Measurements from ENCODE around the gene SYT7. TPM values are rescaled to one million over a fixed set of nuclear protein-coding genes. Genes with fewer than 3 reads are reported as not detected.

The SYT7 gene
- total and polyA plus RNA-seq, 2 of the 4 experiments (the other 2 are of a cell fraction): under 0.01 to 0.19 TPM

GRCh38 chr11:61613870-61614269 is 33.0 kb upstream of the SYT7 start:
- H4K20me1 ChIP-seq (ENCODE audit: insufficient read depth, low read length): no peaks in the 10 kb centered on the region
- H3K14ac ChIP-seq (replicated peaks; ENCODE audit: low read depth, low read length): no peak overlapping the region
- H3K27ac ChIP-seq (ENCODE audit: insufficient read depth, low read length): no peak overlapping the region
- ChIA-PET CTCF (interaction anchor here (1.0 kb wide), 1 partner anchor 14 kb away, joined by 3 read pairs; no protein-coding TSS in a partner anchor), POLR2A (ENCODE audit: unreplicated experiment) (no interaction called here)
- no peak overlapping the region for H2AK9ac ChIP-seq (replicated peaks; ENCODE audit: low read depth, low read length, poor library complexity)
- intact Hi-C loops (cut with micrococcal nuclease) (no loop called here), in situ Hi-C loops (cut with MboI; ENCODE audit: low sequenced_read_pairs) (no loop called here), dilution Hi-C loops (cut with HindIII; ENCODE audit: low sequenced_read_pairs, unreplicated experiment) (no loop called here)
- H2AFZ ChIP-seq (replicated peaks; ENCODE audit: low read length, poor library complexity): no peak overlapping the region
- no peak for ATAC-seq (ENCODE audit: low read depth)
- H4K91ac ChIP-seq (ENCODE audit: insufficient read depth, low read depth, low read length): no peak overlapping the region
- H3K4me1 ChIP-seq (ENCODE audit: control insufficient read depth, insufficient read depth, low read length): peaks cover 1% of the 10 kb centered on the region
- WGBS, 2 experiments (ENCODE audit: extremely low coverage in 2 of 2, insufficient read length in 1 of 2): 49% methylated on average over 2 of the region's 10 CpGs; no CpG with 5 or more reads in 1 of the 2 experiments
- no peak overlapping the region for H4K8ac ChIP-seq (ENCODE audit: low read depth in 2 of 2, low read length in 2 of 2)
- no peak overlapping the region for H2BK5ac ChIP-seq (ENCODE audit: low read depth, low read length, poor library complexity, severe bottlenecking)
- H3K9me3 ChIP-seq (ENCODE audit: control insufficient read depth, insufficient read depth, low read length): peaks cover 4% of the 10 kb centered on the region
- no peak overlapping the region for H2BK20ac ChIP-seq (ENCODE audit: low read depth, low read length)
- no peak overlapping the region for H3K18ac ChIP-seq (ENCODE audit: low read depth, low read length)
- no peak overlapping the region for H4K5ac ChIP-seq (ENCODE audit: low read depth, low read length)
- no peak overlapping the region for H2AK5ac ChIP-seq (ENCODE audit: low read depth, low read length)
- no peak for TF ChIP-seq MAFK (IDR thresholded peaks at IDR 0.05; ENCODE audit: low read depth, low read length)
- no peak for TF ChIP-seq RCOR1 (IDR thresholded peaks at IDR 0.05; ENCODE audit: insufficient replicate concordance, low read length)
- TF ChIP-seq CTCF (conservative IDR thresholded peaks at IDR 0.05; ENCODE audit: low read depth, low read length): no peak
- TF ChIP-seq BHLHE40 (IDR thresholded peaks at IDR 0.05; ENCODE audit: low read depth, low read length): no peak
- TF ChIP-seq, protein P1, sequence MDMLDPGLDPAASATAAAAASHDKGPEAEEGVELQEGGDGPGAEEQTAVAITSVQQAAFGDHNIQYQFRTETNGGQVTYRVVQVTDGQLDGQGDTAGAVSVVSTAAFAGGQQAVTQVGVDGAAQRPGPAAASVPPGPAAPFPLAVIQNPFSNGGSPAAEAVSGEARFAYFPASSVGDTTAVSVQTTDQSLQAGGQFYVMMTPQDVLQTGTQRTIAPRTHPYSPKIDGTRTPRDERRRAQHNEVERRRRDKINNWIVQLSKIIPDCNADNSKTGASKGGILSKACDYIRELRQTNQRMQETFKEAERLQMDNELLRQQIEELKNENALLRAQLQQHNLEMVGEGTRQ (IDR thresholded peaks at IDR 0.05; ENCODE audit: low read depth, low read length): no peak
- no peak for TF ChIP-seq MAZ (IDR thresholded peaks at IDR 0.05; ENCODE audit: borderline replicate concordance, low read depth, low read length)
- no peak for TF ChIP-seq RFX5 (IDR thresholded peaks at IDR 0.05; ENCODE audit: low read depth, low read length)
- TF ChIP-seq NFE2L2 (IDR thresholded peaks at IDR 0.05; ENCODE audit: low read depth, low read length): no peak
- no peak for TF ChIP-seq CHD1 (IDR thresholded peaks at IDR 0.05; ENCODE audit: low read depth, low read length)
- no peak for TF ChIP-seq CEBPB (IDR thresholded peaks at IDR 0.05; ENCODE audit: low read depth, low read length)
- TF ChIP-seq MXI1 (IDR thresholded peaks at IDR 0.05; ENCODE audit: borderline replicate concordance, low read depth, low read length): no peak
- no peak for TF ChIP-seq POLR2A (IDR thresholded peaks at IDR 0.05; ENCODE audit: low read depth, low read length)
- no peak for TF ChIP-seq ELK1 (IDR thresholded peaks at IDR 0.05; ENCODE audit: borderline replicate concordance, low read depth, low read length)
- no peak for TF ChIP-seq SMC3 (IDR thresholded peaks at IDR 0.05; ENCODE audit: low read depth, low read length)
- no peak for TF ChIP-seq FOS (IDR thresholded peaks at IDR 0.05; ENCODE audit: low read depth, low read length)
- TF ChIP-seq RAD21 (IDR thresholded peaks at IDR 0.05; ENCODE audit: low read length): no peak
- H3K4ac ChIP-seq (ENCODE audit: low read depth, low read length): no peak overlapping the region
- no peaks in the 10 kb centered on the region for H3K79me1 ChIP-seq (ENCODE audit: low read depth in 1 of 2, low read length in 2 of 2)
- 0 out of 2 replicates have a peak, but pooled peaks cover 4% of the 10 kb centered on the region for H3K9me1 ChIP-seq (ENCODE audit: insufficient read depth, low read length)
- no peak overlapping the region for H3K4me3 ChIP-seq (ENCODE audit: insufficient read depth, low read depth, low read length)
- no peak overlapping the region for H3K56ac ChIP-seq (ENCODE audit: extremely low read depth, insufficient read depth, low read length)
- no peak overlapping the region for H3K9ac ChIP-seq (ENCODE audit: low read depth, low read length)
- H3K23ac ChIP-seq (ENCODE audit: low read depth, low read length): no peak overlapping the region
- no peaks in the 10 kb centered on the region for H3K36me3 ChIP-seq (ENCODE audit: control insufficient read depth, insufficient read depth, low read length)
- H2BK120ac ChIP-seq (ENCODE audit: low read depth, low read length): no peak overlapping the region
- no peak overlapping the region for H2BK15ac ChIP-seq (ENCODE audit: low read depth, low read length)
- BruUV-seq (replicated peaks): no TSS peak
- H3K4me2 ChIP-seq (ENCODE audit: low read depth, low read length): no peak overlapping the region
- H3K27me3 ChIP-seq (ENCODE audit: control insufficient read depth, insufficient read depth, low read length): peaks cover 33% of the 10 kb centered on the region
- no peak for DNase-seq

Data from IMR-90 (cell line).